ENCODE data around the gene ARMH3. TPM values are rescaled to one million over a fixed set of nuclear protein-coding genes. Genes with fewer than 3 reads are reported as not detected.

ARMH3 gene
- total and polyA plus RNA-seq, 10 of the 15 experiments (the other 5 are each of a cell fraction or from before 2014, with no cell fraction given): 13.0 to 33.0 (median 16.4) TPM

DNA sequence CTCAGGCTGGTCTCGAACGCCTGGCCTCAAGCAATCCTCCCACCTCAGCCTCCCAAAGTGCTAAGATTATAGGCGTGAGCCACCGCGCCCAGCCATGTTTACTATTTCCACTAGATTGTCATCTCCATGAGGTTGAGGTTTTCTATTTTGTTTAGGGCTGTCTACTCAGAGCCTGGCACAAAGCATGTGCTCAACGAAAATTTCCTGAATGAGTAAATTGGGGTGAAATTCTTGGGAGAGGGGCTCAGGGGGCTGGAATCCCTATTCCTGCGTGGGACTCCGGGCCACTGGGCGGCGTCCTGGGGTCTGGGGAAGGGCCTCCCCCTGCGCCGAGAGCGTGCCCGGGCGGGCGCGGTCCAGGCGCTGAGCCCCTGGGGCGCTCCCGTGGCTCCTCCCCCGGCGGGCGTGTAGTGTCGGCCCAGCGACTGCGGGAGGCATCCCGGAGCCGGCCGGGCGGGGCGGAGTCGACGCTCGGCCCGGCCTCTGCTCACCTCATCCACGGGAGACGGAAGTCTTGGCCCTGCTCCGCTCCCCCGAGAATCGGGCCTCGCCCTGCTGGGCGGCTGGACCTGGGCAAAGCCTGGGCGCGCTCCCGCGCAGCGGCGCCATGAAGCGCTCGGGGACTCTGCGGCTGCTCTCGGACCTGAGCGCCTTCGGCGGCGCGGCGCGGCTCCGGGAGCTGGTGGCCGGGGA is 9.0 kb upstream of the ARMH3 start, which contains the start of gene HPS6 (continued):
- TF ChIP-seq, protein P1, sequence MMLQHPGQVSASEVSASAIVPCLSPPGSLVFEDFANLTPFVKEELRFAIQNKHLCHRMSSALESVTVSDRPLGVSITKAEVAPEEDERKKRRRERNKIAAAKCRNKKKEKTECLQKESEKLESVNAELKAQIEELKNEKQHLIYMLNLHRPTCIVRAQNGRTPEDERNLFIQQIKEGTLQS (IDR thresholded peaks at IDR 0.05; ENCODE audit: borderline replicate concordance, extremely low read depth, low read depth, low read length): 0 out of 2 replicates have a peak, but pooled peaks have one; percentile 42
- TF ChIP-seq, protein P2, sequence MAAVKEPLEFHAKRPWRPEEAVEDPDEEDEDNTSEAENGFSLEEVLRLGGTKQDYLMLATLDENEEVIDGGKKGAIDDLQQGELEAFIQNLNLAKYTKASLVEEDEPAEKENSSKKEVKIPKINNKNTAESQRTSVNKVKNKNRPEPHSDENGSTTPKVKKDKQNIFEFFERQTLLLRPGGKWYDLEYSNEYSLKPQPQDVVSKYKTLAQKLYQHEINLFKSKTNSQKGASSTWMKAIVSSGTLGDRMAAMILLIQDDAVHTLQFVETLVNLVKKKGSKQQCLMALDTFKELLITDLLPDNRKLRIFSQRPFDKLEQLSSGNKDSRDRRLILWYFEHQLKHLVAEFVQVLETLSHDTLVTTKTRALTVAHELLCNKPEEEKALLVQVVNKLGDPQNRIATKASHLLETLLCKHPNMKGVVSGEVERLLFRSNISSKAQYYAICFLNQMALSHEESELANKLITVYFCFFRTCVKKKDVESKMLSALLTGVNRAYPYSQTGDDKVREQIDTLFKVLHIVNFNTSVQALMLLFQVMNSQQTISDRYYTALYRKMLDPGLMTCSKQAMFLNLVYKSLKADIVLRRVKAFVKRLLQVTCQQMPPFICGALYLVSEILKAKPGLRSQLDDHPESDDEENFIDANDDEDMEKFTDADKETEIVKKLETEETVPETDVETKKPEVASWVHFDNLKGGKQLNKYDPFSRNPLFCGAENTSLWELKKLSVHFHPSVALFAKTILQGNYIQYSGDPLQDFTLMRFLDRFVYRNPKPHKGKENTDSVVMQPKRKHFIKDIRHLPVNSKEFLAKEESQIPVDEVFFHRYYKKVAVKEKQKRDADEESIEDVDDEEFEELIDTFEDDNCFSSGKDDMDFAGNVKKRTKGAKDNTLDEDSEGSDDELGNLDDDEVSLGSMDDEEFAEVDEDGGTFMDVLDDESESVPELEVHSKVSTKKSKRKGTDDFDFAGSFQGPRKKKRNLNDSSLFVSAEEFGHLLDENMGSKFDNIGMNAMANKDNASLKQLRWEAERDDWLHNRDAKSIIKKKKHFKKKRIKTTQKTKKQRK (IDR thresholded peaks at IDR 0.05; ENCODE audit: low read depth, low read length): no peak
- peak in 1 of 2 experiments; percentile 64; a peak in 1 of 4 replicates for TF ChIP-seq SRF (IDR thresholded peaks at IDR 0.05; ENCODE audit: low read depth in 2 of 2, low read length in 2 of 2)
- TF ChIP-seq CBX3 (IDR thresholded peaks at IDR 0.05; ENCODE audit: borderline replicate concordance, low read depth): no peak
- TF ChIP-seq NR2F1 (conservative IDR thresholded peaks at IDR 0.05): peak; percentile 59
- TF ChIP-seq RBBP5 (conservative IDR thresholded peaks at IDR 0.05): no peak
- TF ChIP-seq POLR2AphosphoS5 (IDR thresholded peaks at IDR 0.05; ENCODE audit: low read length): peak; percentile 72
- TF ChIP-seq, protein P3, sequence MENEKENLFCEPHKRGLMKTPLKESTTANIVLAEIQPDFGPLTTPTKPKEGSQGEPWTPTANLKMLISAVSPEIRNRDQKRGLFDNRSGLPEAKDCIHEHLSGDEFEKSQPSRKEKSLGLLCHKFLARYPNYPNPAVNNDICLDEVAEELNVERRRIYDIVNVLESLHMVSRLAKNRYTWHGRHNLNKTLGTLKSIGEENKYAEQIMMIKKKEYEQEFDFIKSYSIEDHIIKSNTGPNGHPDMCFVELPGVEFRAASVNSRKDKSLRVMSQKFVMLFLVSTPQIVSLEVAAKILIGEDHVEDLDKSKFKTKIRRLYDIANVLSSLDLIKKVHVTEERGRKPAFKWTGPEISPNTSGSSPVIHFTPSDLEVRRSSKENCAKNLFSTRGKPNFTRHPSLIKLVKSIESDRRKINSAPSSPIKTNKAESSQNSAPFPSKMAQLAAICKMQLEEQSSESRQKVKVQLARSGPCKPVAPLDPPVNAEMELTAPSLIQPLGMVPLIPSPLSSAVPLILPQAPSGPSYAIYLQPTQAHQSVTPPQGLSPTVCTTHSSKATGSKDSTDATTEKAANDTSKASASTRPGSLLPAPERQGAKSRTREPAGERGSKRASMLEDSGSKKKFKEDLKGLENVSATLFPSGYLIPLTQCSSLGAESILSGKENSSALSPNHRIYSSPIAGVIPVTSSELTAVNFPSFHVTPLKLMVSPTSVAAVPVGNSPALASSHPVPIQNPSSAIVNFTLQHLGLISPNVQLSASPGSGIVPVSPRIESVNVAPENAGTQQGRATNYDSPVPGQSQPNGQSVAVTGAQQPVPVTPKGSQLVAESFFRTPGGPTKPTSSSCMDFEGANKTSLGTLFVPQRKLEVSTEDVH (IDR thresholded peaks at IDR 0.05; ENCODE audit: low read depth, partially characterized antibody): no peak
- peak; percentile 72 for TF ChIP-seq EED (IDR thresholded peaks at IDR 0.05; ENCODE audit: low read depth)
- no peak for TF ChIP-seq GABPA (IDR thresholded peaks at IDR 0.05; ENCODE audit: low read depth)
- TF ChIP-seq KAT2A (conservative IDR thresholded peaks at IDR 0.05; ENCODE audit: control insufficient read depth, low read depth, low read length): no peak
- no peak for TF ChIP-seq ATF7 (IDR thresholded peaks at IDR 0.05; ENCODE audit: low read depth)
- TF ChIP-seq PML (IDR thresholded peaks at IDR 0.05; ENCODE audit: low read length): peak; percentile 60; the same call in 1 of the 2 replicates
- no peak for TF ChIP-seq SMAD1 (IDR thresholded peaks at IDR 0.05; ENCODE audit: low read depth, partially characterized antibody)
- TF ChIP-seq HCFC1 (IDR thresholded peaks at IDR 0.05; ENCODE audit: low read length): peak; percentile 44; the same call in 1 of the 2 replicates
- peak; percentile 81 for TF ChIP-seq YY1 (IDR thresholded peaks at IDR 0.05; ENCODE audit: low read depth, low read length)
